Posterior cingulate gyrus (tissue), 11 donors: ENCODE data around the gene ADGRD2.
"Not testable (repeated sequence)": the region's sequence is repeated elsewhere in the genome, so short reads cannot be mapped to it uniquely, and the experiment has no call there.

ENCODE experiments used
- DNase-seq, 10 donors: peaks; one replicate each; pipeline versions ENCODE4 v3.0.0 to v3.0.0-alpha.2; 2020 to 2021; ENCODE audit warnings: mixed read lengths in 3 of 10
- intact Hi-C: fragments of 100-400 bp; cut with DNase I; formaldehyde crosslinking; loops from one replicate; pipeline ENCODE4 v1.15.1; 2023

ADGRD2 gene, protein sequence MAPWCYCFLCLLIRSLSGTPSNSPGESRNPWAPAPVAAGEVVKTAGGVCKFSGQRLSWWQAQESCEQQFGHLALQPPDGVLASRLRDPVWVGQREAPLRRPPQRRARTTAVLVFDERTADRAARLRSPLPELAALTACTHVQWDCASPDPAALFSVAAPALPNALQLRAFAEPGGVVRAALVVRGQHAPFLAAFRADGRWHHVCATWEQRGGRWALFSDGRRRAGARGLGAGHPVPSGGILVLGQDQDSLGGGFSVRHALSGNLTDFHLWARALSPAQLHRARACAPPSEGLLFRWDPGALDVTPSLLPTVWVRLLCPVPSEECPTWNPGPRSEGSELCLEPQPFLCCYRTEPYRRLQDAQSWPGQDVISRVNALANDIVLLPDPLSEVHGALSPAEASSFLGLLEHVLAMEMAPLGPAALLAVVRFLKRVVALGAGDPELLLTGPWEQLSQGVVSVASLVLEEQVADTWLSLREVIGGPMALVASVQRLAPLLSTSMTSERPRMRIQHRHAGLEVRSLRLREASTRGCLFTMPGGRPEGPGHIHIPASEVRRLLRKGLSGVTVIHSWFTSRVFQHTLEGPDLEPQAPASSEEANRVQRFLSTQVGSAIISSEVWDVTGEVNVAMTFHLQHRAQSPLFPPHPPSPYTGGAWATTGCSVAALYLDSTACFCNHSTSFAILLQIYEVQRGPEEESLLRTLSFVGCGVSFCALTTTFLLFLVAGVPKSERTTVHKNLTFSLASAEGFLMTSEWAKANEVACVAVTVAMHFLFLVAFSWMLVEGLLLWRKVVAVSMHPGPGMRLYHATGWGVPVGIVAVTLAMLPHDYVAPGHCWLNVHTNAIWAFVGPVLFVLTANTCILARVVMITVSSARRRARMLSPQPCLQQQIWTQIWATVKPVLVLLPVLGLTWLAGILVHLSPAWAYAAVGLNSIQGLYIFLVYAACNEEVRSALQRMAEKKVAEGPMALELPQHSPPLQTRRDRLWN

DNA sequence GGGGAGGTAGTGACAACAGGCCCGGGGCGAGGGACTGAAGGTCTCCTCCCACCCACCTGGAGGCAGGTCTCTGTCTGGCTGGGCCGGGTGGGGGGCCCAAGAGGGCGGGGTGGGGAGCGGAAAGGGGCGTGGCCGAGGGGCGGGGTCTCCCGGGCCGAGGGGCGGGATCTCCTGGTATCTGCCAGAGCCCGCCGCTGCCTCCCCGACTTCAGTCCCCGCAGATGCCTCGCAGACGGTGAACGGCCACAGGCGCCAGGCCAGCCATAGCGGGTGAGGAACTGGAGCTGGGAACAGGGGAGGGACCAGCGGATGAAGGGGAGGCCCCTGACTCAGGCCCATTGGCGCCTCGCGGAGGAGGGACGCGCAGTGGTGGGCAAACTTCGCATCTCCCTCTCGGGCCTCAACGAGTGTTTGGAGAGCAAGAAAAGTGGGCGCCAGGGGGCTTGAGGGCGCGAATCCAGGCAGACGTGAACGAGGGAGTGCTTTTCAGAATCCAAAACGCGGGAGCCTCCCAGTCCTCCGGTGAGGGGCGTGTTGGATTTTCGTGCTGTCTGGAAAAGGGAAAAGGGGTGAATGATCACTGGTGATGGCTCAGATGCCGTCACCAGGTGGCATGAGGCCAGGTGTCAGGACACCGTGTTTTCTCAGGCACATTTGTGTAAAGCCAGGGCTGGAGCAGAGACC is at the start of gene ADGRD2:
Gene ADGRD2 (plus strand): TSS at position 211 of the 684 bp plus-strand sequence. CDS start 1,216 bp downstream, outside the sequence.
- intact Hi-C loops: no loop called here
- peak in 2 of 10 donors; percentile 40 to 73 for DNase-seq

DNA sequence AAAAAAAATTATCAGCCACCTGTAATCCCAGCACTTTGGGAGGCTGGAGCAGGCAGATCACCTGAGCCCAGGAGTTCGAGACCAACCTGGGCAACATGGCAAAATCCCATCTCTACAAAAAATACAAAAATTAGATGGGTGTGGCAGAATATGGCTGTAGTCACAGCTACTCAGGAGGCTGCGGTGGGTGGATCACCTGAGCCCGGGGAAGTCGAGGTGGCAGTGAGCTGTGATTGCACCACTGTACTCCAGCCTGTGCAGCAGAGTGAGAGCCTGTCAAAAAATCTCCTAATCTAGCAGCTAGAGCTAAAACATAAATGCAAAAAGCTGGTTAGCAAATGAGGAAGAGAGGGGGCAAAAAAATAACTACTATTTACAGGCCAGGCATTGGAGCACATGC is 47.0 kb upstream of the ADGRD2 start:
- DNase-seq: no peak
- intact Hi-C loops: no loop called here

DNA sequence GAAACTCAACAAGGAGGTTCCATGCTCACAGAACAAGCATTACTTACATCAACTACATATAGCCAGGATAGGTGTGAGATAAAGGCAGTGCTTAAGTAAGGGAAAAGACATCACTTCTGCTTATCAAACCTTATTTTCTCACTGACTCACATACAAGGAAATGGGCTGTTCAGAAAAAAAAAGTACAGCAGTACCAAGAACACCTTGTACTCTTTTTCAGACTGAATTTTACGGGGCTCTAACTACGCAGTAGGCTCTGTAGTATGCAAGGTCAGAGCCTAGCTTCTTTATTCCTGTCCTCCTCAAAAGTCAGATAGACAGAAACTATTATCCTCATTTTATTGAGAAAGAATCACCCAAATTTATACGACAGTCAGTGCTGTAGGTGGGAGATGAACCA is 40.8 kb upstream of the ADGRD2 start:
- intact Hi-C loops: no loop called here
- no peak for DNase-seq

DNA sequence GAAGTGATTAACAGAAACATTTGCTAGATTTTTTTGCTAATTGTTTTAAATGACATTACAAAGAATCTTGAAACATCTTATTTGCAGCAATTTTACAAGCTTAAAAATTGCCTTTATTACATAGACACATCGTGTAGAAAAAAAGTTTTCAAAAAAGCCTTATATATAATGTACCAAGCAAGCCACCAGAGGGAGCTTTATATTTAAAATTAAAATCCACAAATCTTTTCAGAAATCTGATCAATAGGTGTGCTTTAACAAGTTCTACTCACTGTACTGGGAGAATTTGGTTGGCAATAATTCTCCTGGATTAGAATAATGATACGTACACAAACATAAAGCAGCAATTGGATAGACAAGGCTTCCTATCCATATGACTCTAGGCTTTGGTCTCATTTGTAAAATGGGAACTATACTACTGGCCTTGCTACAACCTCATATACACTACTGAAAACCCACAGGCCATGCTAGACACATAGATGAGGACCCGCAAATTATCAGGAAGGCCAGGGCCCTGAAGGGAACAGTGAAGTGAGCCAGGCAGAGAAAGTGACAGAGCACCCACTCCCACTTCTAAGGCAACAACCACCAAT is 39.8 kb upstream of the ADGRD2 start:
- intact Hi-C loops: no loop called here

DNA sequence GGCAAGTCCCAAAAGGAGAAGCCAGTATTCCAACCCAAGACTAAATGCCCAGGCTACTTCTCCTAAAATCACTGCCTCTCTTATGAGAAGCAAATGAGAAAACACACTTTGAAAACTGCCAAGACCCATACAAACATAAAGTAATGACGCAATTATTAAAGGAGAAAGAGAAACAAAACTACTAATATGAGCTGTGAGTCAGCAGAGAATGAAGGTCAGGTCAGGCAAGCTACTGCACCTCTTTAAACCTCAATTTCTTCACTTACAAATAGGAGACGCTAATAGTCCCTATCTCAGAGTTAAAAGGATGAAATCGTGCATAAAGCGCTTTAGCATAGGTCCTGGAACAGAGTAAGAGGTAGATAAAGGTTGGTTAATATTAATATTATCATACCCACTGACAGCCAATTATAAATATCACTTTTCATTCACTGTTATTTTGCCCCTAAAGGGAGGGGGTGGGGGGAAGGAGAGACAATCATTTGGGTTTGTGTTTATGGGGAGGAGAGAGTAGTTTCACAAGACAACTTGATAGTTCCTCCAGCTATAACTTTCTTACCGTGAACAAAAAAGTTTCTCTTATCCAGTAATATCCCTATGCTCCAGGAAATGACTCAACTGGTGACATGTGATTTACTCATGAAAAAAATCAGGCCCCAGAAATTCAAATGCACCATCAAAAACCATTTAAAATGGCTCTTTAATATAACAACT is 38.6 kb upstream of the ADGRD2 start:
- intact Hi-C loops: no loop called here
- DNase-seq: no peak

More for the DNA sequence above, 39.8 kb upstream of the ADGRD2 start:
- no peak for DNase-seq

DNA sequence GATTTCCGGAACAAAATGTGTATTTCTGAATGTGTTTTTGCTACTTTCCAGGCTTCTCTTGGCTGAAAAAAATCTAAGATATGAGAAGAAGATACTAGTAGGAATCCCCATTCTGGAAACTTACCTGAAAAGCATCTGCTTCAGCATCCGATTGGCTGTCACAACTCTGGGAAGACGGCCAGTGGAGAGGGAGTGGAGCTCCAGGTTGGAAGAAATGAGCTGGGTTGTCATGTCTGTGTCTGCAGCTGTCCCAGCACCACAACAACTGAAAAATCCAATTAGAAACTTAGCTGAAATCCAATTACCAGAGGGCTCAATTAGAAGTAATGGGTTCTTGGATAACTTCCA is 38.0 kb upstream of the ADGRD2 start:
- intact Hi-C loops: no loop called here
- no peak for DNase-seq

DNA sequence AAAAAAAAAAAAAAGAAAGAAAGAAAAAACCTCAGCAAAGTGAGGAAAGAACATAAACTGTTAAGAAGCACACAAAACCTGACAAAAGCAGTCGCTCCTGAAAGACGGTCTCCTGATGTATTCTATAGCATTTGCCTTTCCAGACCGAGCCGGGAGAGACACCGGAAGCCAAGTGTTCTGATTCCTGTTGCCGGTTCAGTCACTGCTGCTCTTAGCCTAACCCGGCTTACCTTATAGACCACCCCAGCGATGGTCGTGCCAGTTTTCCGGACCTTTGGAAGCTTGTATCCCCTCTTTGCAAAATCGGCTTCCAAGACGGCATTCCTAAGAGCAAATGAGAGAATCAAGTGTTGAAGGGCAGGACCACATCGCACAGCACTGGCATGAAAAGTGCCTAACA is 35.6 kb upstream of the ADGRD2 start:
- intact Hi-C loops: loop anchor here (5.0 kb wide), 1 partner anchor 448 kb away; the partner anchor contains the start of genes ARPC5L and RPL35
- DNase-seq: no peak

DNA sequence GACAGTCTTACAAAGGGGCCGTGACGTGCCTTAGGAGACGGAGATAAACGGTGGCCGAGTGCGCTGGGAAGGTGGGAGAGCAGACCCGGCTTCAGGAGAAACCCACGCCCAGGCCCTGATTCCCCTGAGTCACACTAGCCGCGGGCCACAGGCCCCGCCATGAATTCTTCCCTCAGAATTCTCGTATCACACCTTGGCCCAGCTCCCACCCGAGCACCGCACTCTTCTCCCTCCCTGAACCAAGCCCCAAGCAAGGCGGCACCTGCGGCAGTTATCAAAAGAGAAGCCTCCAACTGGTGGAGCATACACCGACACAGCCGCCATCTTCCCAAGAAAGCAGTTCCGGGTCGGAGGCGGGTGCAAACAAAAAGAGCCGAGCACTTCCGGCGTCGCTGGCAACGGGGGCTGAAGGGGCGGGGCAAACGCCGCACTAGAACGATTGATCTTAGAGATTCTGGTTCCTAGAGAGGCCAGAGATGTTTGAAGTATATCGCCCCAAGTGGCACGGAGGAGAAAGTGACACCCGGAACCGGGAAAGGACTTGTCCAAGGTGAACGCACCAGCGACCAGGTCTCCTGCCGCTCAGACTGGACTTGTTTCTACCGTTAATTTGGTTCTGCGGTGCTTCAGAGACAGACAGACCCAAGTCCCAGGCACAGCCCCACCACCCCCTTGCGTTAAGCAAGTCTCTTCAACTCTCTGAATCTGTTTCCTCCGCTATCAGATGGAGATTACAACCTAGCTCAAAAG is 35.0 kb upstream of the ADGRD2 start, which contains the start of gene PSMB7:
Gene PSMB7 (minus strand): TSS at position 341 of the 750 bp plus-strand sequence. CDS start 17 bp downstream, at position 324.
- intact Hi-C loops: loop anchor here (5.0 kb wide), 1 partner anchor 447 kb away; the partner anchor contains the start of genes ARPC5L and RPL35
- peak; percentile 91 to 99 (median 96) for DNase-seq

DNA sequence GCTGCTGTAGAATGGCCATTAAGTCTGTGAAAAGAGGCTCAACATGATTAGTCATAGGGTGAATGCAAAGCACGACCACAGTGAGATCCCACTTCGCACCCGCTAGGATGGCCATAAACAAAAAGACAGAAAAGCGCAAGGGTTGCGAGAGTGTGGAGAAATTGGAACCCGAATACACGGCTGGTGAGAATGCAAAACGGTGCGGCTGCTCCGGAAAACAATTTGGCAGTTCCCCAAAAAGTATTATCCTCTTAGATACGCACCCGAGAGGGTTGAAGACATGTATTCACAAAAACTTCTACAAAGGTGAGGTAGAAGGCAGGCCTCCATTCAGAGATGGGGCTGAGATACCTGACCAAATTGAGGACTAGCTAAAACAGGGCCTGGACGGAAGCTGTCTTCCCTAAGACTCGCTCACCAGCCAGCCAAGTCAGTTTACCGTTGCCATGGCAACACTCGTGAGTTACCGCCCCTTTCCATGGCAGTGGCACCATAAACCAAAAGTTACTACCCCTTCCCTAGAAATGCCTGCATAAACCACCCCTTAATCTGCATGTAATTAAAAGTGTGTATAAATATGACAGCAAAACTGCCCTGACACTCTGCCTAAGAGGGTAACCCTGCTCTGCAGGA is 34.3 kb upstream of the ADGRD2 start:
- intact Hi-C loops: loop anchor here (5.0 kb wide), 1 partner anchor 446 kb away; the partner anchor contains the start of genes ARPC5L and RPL35
- no peak for DNase-seq

DNA sequence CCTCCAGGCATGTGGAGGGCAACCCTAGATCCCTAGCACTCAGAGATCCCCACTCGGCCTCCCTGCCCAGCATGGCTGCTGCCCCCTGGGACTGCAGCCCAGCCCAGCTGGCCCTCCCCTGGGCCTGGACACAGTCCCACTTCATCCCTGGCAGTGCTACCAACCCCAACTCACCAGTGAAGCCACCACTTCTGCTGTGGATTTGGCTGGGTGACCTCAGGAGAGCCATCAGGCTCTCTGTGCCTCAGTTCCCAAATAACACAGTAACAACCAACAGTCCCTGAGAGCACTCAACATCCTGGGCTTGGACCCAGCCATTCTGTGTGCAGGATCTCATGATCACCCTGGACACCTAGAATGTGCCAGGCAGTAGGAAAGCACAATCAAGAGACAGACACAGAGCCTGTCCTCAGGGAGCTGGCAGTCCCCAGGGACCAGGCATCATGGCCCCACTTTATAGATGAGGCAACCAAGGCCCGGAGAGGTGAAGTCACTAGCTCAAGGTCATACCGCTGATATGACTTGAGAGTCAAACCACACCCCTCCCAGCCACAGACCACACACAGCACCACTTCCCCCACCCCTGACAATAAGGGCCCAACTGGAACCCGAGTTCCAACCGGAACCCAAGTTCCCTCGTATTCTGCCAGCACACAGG is 30.3 kb upstream of the ADGRD2 start:
- DNase-seq: no peak

DNA sequence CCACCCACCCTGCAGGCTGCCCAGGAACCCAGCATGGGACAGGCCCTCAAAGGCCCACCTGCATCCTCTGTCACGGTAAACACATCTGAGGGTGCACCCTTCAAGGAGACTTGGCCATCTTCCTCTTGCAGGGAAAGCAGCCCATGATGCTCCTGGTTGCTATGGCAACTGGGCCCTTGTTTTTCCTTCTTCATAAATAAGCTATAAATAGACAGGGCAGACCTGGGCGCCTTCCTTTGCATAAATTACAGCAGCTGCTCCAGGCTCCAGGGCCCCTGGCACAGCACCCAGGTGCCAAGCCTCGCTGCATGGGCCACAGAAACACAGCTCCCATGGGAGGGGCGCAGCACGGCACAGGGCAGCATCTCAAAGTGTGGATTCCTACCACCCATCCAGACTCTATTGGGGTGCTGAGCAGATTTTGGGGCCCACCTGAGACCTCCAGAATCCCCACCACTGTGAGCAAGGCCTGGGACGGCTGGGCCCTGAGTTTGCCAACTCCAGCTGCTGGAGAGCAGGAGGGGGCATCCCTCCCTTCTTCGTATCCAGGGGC is 29.2 kb upstream of the ADGRD2 start:
- intact Hi-C loops: no loop called here
- DNase-seq: peak in 6 of 10 donors; percentile 42 to 88 (median 65)

More for the DNA sequence above, 30.3 kb upstream of the ADGRD2 start:
- intact Hi-C loops: loop anchor here (1.0 to 5.0 kb wide), 2 partner anchors 116 to 442 kb away; partner anchors contain the start of genes ARPC5L and RPL35

DNA sequence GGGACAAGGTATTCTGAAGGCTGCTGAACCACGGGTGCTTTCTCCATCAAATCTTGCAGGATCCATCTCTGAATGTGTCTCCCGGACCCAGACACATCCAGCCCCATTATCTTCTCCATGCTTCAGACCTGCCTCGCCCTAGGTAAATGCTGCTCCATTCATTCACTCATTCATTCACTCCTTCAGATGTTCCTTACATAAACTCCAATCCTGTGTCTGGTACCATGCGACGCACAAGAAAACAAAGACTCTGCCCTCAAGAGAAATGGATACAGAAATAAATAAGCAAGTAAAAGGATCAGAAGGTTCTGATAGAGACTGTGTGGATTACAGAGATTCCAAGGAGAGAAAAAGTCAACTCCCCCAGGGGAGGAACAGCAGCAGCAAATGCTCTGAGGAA is 27.1 kb upstream of the ADGRD2 start:
- intact Hi-C loops: no loop called here
- no peak for DNase-seq

DNA sequence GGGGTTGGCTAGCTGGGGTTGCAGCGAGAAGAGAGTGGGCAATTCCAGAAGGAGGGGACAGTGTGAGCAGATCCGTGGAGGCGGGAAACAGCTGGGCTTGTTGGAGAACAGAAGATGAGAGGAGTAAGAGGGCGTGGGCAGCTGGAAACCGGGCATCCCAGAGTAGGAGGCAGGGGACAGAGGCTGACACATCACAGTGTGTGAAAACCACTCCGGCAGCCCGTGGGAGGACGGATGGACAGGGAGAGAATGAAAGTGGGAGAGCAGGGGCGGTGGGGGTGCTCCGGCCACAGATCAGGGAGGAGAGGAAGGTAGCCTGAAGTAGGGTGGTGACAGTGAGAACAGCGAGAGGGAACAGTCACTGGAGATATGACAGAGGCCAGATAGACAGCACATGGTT is 26.7 kb upstream of the ADGRD2 start:
- intact Hi-C loops: no loop called here
- DNase-seq: peak in 8 of 10 donors; percentile 23 to 94 (median 66)

DNA sequence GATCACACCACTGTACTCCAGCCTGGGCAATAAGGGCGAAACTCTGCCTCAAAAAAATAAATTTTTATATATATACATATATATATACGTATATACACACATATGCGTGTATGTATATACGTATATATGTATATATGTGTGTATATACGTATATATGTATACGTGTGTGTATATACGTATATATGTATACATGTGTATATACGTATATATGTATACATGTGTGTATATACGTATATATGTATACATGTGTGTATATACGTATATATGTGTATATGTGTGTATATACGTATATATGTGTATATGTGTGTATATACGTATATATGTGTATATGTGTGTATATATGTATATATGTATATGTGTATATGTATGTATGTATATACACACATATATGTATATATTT is 24.5 kb upstream of the ADGRD2 start:
- intact Hi-C loops, DNase-seq: not testable (repeated sequence)

DNA sequence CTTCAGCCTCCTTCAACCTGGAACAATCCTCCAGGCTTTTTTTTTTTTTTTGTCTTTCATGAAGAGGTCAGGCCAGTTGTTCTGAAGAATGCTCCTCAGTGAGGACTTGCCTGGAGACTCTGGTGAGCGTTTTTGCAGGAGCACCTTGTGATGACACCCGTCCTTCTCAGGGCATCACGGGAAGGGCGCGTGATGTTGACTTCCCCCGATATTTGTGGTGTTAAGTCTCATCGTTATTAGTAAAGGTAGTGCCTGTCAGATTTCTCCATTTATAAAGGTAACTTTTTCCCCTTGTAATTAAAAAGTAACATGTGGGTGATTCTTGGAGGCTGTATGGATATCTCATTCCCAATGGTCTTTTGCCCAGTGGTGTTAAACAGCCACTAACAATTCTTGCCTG is 23.9 kb upstream of the ADGRD2 start:
- intact Hi-C loops: no loop called here
- no peak for DNase-seq

DNA sequence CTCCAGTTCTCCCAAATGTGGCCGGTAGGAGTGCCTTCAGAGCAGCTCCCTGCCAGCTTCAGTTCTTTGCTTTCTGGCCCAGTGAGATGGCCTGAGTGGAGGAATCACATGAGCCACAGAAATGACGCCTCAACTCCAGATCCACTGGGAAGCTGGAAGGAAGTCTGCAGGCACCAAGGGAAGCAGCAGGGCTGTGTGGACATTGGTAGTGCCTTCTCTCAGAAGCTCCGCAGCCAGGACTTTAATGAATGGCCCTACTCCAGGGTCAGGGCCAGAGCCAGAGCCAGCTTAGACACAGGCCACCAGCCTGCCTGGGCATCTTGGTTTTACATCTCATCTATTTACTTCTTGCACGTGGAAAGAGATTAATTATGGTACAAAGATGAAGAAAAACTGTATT is 23.0 kb upstream of the ADGRD2 start:
- no peak for DNase-seq
- intact Hi-C loops: no loop called here
